Fibroblast of the conjunctiva (primary cell): ENCODE results near the gene FUT6.
"Not testable (repeated sequence)": the region's sequence is repeated elsewhere in the genome, so short reads cannot be mapped to it uniquely, and the experiment has no call there.

Source experiments
- DNase-seq: peaks from one replicate; pipeline ENCODE4 v3.0.0-alpha.2; 2010; ENCODE audit warnings: low read depth

Gene FUT6, protein sequence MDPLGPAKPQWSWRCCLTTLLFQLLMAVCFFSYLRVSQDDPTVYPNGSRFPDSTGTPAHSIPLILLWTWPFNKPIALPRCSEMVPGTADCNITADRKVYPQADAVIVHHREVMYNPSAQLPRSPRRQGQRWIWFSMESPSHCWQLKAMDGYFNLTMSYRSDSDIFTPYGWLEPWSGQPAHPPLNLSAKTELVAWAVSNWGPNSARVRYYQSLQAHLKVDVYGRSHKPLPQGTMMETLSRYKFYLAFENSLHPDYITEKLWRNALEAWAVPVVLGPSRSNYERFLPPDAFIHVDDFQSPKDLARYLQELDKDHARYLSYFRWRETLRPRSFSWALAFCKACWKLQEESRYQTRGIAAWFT

DNA sequence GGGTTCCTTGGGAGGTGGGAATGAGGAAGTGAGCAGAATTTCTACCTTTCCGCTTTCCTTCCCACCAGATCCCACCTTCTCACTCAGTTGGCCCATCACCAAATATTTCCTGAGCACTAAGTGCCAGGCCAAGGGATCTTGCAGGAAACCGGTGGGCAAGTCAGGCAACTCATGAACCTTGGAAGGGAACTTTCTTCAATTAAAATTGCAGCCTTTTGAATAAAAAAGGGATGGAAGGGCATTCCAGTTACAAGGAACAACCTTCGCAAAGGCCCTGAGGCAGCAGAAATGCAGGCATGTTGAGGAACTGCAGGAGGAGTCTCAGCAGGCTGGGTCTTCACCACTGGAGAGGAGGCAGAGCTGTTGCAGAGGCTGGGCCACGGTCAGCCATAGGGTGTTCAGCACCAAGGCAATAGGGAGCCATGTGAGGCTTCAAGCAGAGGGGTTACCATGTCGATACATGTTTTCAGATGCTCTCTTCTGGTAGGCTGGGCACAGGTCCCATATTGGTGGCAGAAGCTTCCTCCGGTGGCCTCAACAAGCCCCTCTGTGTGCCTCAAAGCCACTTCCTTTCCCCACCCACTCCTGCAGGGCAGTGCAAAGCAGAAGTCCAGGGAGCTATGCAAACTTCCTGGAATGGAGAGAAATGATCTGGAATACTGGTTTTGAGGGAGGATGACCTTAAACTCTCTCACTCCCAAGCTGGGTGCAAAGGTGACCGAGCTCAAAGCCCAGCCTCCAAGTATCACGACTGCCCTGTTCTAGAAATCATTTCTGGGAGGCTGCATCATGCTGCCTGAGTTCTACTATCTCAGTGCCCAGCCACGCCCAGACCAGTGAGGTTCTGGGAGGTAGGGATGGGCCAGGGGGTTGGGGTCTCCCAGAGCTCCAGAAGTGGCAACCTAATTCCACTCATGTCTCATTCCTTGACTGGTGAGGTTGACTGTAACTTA is at the start of gene FUT6:
Gene FUT6 (minus strand): TSS at position 638 of the 953 bp plus-strand sequence. CDS start 7,135 bp downstream, outside the sequence.
- DNase-seq: no peak

DNA sequence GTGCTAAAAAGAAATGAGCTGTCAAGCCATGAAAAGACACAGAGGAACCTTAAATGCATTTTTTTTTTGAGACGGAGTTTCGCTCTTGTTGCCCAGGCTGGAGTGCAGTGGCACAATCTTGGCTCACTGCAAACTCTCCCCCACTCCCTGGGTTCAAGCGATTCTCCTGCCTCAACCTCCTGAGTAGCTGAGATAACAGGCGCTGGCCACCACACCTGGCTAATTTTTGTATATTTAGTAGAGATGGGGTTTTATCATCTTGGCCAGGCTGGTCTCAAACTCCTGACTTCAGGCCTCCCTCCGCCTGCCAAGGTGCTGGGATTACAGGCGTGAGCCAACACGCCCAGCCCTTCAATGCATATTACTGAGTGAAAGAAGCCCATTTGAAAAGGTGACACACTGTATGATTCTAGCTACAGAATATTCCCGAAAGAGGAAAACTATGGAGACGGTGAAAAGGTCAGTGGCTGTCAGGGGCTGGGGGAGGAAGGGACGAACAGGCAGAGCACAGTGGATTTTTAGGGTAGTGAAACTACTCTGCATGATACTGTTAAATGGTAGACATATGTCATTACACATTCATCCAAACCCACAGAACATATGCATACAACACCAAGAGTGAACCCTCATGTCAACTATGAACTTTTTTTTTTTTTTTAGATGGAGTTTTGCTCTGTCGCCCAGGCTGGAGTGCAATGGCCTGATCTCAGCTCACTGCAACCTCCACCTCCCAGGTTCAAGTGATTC is 44.7 kb upstream of the FUT6 start:
- not testable (repeated sequence) for DNase-seq

DNA sequence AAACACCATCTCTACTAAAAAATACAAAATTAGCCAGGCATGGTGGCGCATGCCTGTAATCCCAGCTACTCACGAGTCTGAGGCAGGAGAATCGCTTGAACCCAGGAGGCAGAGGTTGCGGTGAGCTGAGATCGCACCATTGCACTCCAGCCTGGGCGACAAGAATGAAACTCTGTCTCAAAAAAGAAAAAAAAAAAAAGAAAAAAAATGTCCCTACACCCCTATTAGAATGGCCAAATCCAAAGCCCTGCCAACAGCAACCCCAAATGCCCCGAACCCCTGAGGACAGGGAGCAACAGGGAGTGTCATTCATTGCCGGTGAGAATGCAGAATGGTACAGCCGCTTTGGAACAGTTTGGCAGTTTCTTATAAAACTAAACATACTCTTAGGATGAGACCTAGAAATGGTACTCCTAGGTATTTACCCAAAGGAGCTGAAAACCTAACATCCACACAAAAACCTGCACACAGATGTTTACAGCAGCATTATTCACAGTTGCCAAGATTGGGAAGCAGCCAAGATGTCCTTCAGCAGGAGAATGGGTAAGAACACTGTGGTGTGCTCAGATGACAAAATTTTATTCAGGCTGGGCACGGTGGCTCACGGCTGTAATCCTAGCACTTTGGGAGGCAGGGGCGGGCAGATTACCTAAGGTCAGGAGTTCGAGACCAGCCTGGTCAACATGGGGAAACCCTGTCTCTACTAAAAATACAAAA is 43.8 kb upstream of the FUT6 start:
- DNase-seq: not testable (repeated sequence)

DNA sequence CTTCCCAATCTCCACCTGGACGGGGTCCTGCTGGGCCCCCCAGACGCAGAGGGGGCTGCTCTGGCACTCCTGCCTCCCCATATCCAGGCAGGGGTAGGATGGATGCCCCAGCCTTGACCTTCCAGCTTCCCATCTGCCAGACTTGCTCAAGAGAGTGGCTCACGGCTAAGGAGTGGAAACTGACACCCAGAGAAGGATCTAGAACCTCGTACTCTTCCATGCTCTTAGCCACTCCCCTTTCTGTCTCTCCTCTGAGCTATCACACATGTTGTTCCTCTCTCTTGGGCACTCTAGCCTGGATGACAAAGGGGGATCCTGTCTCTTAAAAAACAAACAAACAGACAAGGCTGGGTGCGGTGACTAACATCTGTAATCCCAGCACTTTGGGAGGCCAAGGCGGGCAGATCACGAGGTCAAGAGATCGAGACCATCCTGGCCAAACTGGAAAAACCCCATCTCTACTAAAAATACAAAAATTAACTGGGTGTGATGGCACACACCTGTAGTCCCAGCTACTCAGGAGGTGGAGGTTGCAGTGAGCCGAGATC is 43.0 kb upstream of the FUT6 start:
- DNase-seq: no peak

DNA sequence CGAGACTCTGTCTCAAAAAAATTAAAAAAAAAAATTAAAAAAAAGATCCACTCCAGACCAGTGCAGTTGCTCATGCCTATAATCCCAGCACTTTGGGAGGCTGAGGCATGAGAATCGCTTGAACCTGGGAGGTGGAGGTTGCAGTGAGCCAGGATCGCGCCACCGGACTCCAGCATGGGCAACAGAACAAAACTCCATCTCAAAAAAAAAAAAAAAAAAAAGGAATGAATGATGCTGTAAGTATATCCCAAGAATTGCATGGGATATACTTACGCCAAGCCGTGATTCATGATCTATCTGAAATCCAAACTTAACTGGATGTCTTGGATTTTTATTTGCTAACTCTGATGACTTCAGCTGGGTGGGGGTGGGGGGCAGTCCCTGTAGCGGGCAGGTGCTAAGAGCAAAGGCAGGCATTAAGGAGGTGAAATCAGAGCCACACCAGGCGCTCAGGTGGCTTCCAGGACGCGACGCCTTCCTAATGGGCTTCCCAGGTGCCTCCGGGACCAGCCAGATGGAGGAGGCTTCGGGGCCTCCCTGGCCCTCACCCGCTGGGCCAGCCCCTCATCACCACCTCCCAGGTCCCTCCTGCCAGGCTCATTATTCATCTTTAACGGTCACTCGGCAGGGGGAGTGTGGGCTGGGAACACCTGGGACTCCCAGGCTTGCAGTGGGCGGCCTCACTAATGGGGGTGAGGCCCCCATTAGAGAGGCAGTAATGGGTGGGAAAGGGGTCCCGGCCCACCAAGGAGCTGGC is 42.2 kb upstream of the FUT6 start:
- no peak for DNase-seq

DNA sequence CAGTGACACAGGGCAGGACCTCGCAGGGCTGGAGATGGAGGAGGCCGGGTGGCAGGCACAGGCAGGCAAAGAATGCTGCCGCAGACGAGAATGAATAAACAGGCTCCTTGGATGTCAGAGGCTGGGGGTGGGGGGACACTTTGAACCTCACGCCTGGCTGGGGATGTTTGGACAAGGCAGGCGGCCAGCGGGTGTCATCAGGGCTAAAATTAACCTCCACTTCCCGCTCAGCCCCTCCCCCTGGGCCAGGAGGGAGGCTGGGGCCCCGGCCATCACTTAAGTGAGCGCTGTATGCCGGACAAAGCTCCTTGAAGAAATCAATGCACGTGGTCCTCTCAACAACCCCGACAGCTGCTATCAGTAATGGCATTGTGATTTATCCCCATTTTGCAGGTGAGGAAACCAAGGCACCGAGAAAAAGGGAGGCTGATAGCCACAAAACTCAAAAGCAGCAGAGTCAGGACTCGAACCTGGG is 41.1 kb upstream of the FUT6 start:
- DNase-seq: no peak

DNA sequence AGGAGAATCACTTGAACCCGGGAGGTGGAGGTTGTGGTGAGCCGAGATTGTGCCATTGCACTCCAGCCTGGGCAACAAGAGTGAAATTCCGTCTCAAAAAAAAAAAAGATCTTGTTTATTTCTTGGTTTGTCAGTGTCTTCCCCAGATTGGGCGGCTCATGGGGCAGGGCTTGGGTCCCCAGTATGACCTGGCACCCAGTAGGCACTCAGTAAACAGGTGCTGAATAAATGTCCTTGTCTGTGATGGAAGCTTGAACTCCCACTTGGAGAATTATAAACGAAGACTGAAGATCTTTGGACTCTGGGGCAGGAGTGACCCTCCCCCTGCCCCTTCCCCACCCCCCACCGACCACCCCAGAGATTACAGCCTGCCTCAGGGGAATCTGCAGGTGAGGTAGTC is 40.7 kb upstream of the FUT6 start:
- DNase-seq: no peak

DNA sequence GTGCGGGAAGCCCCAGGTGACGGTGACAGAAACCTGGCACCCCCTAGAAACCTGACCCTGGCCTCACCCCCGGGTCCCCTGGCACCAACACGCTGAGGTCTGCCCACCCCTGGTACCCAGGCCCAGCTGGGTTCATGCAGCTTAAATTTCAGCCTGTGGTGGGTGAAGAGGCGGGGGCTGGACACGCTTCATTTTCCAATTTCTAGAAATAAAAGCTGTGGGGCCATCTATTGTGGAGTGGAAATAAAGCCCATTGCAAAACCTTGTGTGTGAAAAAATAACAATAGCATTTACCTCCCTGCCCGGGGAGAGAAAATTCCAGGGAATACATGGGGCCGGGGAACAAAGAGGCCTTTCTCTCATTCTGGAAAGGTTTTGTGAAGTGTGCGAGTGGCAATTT is 38.4 kb upstream of the FUT6 start:
- no peak for DNase-seq

DNA sequence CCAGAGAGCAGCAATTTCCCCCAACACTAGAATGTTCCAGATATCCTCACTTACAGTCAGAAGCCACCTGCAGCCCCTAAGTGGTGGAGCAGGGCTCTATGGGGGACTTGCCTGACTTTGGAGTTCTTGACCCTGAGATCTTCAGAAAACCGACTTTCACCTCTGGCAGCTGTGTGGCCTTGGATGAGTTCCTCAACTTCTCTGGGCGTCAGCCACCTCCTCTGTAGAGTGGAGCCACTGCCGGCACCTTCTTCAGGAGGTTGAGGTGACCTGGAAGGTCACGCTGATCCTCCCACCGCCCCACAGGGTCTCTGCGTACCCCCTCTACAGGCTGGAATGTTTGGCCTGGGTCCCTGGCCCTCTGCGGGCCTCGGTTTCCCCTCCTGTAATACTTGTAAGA is 37.9 kb upstream of the FUT6 start:
- DNase-seq: no peak

DNA sequence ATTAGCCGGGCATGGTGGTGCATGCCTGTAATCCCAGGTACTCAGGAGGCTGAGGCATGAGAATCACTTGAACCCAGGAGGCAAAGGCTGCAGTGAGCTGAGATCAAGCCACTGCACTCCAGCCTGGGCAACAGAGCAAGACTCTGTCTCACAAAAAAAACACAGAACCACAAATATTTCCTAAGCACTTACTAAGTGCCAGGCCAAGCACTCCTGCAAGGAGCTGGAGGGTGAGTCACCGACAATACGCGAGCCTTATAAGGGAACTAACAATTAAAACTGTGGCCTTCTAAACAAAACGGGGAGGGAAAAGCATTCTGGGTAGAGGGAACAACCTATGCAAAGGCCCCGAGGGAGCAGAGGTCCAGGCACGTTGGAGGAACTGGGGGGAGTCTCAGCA is 35.0 kb upstream of the FUT6 start:
- not testable (repeated sequence) for DNase-seq

DNA sequence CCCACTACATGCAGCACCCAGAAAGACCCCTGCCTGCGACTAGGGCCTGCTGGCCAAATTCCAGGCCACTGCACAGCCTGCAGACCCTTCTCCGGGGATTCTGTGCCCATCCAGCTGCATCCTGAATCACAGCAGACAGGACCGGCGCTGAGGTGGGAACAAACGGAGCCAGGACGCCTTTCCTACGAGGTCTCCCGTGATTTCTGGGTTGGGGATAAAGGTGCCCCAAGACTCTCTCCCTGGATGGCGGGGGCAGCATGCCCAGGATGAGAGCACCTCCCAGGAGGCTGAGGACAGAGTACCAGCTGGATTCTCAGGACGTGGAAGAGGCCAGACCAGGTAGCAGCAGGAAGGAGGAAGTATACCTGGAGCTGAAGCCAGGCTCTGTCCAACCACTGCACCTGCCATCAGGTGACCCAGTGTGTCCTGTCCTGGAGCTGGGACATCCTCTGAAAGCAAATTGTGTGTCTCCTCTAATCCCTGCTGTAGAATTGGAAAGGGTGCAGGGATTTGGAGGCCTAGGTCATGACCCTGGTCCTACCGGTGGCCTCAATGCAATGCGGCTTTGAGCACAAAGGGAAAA is 34.2 kb upstream of the FUT6 start:
- no peak for DNase-seq

DNA sequence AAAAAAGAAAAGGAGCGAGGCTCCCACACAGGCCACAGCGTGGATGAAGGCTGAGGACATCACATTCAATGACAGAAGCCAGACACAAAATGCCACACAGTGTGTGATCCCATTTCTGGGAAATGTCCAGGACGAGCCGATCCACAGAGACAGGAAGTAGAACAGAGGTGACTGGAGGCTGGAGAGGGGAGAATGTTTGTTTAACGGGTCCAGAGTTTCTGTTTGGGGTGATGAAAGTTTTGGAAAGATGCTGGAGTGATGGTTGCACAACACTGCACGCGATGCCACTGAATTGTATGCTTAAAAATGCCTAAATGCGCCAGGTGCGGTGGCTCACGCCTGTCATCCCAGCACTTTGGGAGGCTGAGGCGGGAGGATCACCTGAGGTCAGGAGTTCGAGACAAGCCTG is 31.5 kb upstream of the FUT6 start:
- no peak for DNase-seq

DNA sequence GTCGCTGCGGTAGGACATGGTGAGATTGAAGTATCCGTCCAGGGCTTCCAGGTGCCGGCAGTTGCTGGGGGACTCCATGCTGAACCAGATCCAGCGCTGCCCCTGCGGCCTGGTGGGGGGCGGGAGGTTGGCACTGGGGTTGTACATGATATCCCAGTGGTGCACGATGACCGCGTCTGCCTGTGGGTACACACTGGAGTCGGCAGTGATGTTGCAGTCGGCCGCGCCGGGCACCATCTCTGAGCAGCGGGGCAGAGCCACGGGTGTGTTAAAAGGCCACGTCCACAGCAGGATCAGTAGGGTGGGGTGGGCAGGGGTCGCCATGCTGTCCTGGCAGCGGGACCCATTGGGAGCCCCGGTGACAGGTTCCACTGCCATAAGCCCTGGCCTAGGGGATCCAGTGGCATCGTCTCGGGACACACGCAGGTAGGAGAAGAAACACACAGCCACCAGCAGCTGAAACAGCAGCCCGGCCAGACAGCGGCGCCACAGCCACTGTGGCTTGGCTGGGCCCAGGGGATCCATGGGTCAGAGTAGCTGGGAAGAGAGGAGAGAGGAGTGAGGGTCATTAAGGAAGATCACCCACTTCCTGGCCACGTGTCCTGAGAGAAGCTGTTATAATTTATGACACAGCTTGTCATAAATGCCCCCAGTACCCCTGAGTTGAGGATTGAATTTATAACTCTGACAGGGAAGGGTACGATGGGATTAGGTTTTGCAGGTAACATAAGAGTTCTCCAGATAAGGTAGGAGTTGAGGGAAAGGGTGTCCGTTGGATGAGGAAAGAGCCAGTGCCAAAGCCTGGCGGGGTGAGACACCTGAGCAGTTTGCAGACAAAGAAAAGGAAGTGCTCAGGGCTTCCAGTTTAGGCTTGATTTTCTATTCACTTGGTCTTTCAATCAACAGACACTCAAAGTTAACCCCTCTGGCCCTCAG is 28.0 kb upstream of the FUT6 start:
- no peak for DNase-seq

DNA sequence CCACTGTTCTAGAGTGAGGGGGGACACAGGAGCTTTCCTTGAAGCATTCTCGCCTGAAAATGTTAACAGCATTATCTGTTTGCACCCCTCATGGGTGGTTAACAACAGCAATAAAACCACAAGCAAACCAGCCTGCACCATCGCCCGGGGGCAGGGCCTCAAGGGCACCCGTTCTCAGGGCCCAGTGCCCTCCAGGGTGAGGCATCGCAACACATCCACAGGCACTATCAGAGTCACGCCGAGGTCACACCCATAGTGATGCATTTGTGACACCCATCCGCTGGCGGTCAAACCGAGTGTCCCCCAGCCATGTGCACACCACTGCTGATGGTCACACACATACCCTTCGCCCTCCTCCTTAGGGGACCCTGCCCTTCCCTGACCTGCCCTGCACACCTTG is 26.3 kb upstream of the FUT6 start:
- no peak for DNase-seq

DNA sequence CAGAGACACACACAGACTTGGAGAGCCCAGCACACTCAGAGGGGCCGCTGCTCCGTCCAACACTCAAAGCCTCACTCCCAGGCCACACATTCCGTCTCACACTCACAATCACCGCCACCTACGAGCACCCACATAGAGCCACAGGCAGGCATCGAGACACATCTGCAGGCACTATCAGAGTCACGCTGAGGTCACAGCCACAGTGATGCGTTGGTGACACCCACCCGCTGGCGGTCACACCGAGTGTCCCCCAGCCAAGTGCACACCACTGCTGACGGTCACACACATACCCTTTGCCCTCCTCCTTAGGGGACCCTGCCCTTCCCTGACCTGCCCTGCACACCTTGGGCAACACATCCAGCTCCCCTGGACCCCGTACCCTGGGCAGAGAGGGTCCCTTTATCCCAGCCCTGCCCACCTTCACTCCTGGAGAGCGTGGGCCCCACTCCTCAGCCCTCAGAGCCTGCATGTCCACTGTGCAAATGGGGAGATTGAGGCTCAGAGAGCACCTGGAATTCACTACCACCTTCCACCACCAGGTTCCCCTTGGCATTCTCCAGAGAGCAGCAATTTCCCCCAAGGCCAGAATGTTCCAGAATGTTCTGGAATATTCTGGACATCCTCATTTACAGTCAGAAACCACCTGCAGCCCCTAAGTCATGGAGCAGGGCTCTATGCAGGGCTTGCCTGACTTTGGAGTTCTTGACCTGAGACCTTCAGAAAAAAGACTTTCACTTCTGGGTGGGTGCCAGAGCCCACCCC is 25.4 kb upstream of the FUT6 start:
- DNase-seq: no peak

DNA sequence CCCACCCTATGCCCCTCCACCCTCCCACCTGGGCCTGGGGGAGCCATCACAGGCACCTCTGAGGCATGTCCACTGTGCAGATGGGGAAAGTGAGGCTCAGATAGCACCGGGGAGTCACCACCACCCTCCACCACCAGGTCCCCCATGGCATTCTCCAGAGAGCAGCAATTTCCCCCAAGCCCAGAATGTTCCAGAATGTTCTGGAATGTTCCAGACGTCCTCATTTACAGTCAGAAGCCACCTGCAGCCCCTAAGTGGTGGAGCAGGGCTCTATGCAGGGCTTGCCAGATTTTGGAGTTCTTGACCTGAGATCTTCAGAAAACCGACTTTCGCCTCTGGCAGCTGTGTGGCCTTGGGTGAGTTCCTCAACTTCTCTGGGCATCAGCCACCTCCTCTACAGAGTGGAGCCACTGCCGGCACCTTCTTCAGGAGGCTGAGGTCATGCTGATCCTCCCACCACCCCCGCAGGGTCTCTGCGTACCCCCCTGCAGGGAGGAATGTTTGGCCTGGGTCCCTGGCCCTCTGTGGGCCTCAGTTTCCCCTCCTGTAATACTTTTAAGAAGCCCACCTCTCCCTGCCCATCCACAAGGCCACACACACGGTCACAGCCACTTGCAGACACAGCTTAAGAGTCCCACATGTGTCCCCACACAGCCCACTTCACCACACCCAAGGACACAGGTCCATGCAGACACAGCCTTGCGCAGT is 24.7 kb upstream of the FUT6 start:
- no peak for DNase-seq

DNA sequence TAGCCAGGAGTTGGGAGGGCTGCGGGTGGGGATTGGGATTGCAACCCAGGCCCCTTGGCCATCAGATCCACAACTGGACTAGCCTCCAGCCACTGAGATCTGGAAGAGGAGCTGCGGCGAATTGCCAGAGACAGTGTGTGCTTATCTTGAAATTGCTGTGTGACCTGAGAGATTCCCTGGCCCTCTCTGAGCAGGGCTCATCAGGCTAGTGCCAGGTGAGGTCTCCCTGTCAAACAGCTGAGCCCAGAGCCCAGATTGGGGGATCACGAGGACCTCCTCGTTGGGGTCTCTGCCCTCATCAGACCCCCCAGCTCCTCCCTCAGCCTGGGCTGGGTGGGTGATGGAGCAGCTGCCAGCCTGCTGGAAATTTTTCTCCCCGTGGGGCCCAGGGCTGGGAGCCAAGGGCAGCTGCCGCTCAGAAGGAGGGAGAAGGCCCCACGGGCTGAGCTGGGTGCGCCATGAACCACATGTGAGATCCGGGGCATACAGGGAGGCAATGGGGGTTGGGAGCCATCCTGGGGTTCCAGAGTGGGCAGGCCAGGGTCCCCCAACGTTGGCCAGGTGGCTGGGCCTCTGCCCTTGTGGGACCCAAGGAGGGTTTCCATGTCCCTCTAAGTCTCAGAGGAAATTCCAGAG is 23.6 kb upstream of the FUT6 start:
- DNase-seq: no peak
